Left ventricle myocardium superior (tissue), 1 donor: Measurements from ENCODE around the gene CXCL16. TPM values are rescaled to one million over a fixed set of nuclear protein-coding genes. Genes with fewer than 3 reads are reported as not detected.

Experiments
- ATAC-seq: fragments of 200-7000 bp; cut with Tn5 transposase; one replicate; pipeline ENCODE4 v1.9.1; 2020; ENCODE audit warnings: mild to moderate bottlenecking, moderate library complexity
- DNase-seq: peaks from one replicate; pipeline ENCODE4 v3.0.0-alpha.2; 2020
- intact Hi-C: fragments of 100-400 bp; cut with micrococcal nuclease; formaldehyde crosslinking; loops from one replicate; pipeline ENCODE4 v1.11.0; 2022
- long read RNA-seq: library from polyadenylated mRNA; unstranded; transcript quantifications from one replicate; pipeline ENCODE4 v2.0.0, GENCODE V29; 2021
- total RNA-seq: library from RNA; stranded (reverse); fragmentation: NEBNext Ultra II Directional; extraction: Animal tissue kit (Norgen Biotek cat#: 25700); gene quantifications from one replicate; pipeline ENCODE4 v1.2.1, GENCODE V29; 2021
- donor health status: DM: no; HTN: yes; CAD: no; lungs with severe emphysema.

The CXCL16 gene
- total RNA-seq: 3.5 TPM
- long read RNA-seq, transcript CXCL16-201 (6 exons, 2,222 nt): major isoform, 6 of 10 reads
- long read RNA-seq, partial matches to known transcripts: 1 of 10 reads
- long read RNA-seq, other reads (novel, unspliced or antisense): 0 of 10 reads

- intact Hi-C loops: no loop called here
- peak; percentile 74 for DNase-seq
- peak; percentile 81 for ATAC-seq
Measured at GRCh38 chr17:4739122-4740024, at the start of gene CXCL16, which contains the start of gene ZMYND15. CXCL16 (minus strand) TSS chr17:4739928; CDS start chr17:4739339, 589 bp downstream. ZMYND15 (plus strand) TSS chr17:4739833; CDS start chr17:4740549, 716 bp downstream.

- no peak for ATAC-seq
- intact Hi-C loops: no loop called here
Measured at GRCh38 chr17:4788807-4789700, 49.3 kb upstream of the CXCL16 start, which contains the start of gene GLTPD2. GLTPD2 (plus strand) TSS chr17:4788964; CDS start chr17:4789012, 48 bp downstream.

GRCh38 chr17:4788159-4788806 lies 48.6 kb upstream of the CXCL16 start:
- ATAC-seq (no peak), DNase-seq (no peak)
- intact Hi-C loops: no loop called here

More at GRCh38 chr17:4788807-4789700, 49.3 kb upstream of the CXCL16 start, which contains the start of gene GLTPD2:
- no peak for DNase-seq

- ATAC-seq: no peak
- DNase-seq: no peak
- intact Hi-C loops: no loop called here
Measured at GRCh38 chr17:4786516-4786915, 46.8 kb upstream of the CXCL16 start.

- ATAC-seq (no peak), DNase-seq (peak; percentile 50)
- intact Hi-C loops: no loop called here
Measured at GRCh38 chr17:4786106-4786511, 46.4 kb upstream of the CXCL16 start, which contains the start of gene VMO1. VMO1 (minus strand) TSS chr17:4786364; CDS start chr17:4786352, 12 bp downstream.

GRCh38 chr17:4785311-4786105 lies 45.8 kb upstream of the CXCL16 start:
- peak; percentile 36 for DNase-seq

GRCh38 chr17:4782652-4783051 lies 42.9 kb upstream of the CXCL16 start:
- intact Hi-C loops: no loop called here
- ATAC-seq (no peak), DNase-seq (no peak)

More at GRCh38 chr17:4785311-4786105, 45.8 kb upstream of the CXCL16 start:
- no peak for ATAC-seq
- intact Hi-C loops: no loop called here

GRCh38 chr17:4780325-4780955 lies 40.7 kb upstream of the CXCL16 start:
- no peak for DNase-seq
- ATAC-seq: no peak
- intact Hi-C loops: no loop called here

- DNase-seq (no peak), ATAC-seq (no peak)
- intact Hi-C loops: no loop called here
Measured at GRCh38 chr17:4777969-4778760, 38.4 kb upstream of the CXCL16 start.

GRCh38 chr17:4772235-4772613 lies 32.5 kb upstream of the CXCL16 start:
- no peak for ATAC-seq
- no peak for DNase-seq
- intact Hi-C loops: no loop called here

GRCh38 chr17:4771519-4772234 lies 31.9 kb upstream of the CXCL16 start, which contains the start of gene TM4SF5:
TM4SF5 (plus strand) TSS chr17:4771886; CDS start chr17:4771923, 37 bp downstream.
- no peak for ATAC-seq
- intact Hi-C loops: no loop called here
- DNase-seq: no peak

- DNase-seq (no peak), ATAC-seq (no peak)
- intact Hi-C loops: no loop called here
Measured at GRCh38 chr17:4769628-4770027, 29.9 kb upstream of the CXCL16 start.

- no peak for DNase-seq
- intact Hi-C loops: no loop called here
- ATAC-seq: no peak
Measured at GRCh38 chr17:4768298-4768697, 28.6 kb upstream of the CXCL16 start.

- intact Hi-C loops: no loop called here
- ATAC-seq: peak; percentile 47
- DNase-seq: no peak
Measured at GRCh38 chr17:4766723-4767122, 27.0 kb upstream of the CXCL16 start.

GRCh38 chr17:4766201-4766600 lies 26.5 kb upstream of the CXCL16 start:
- DNase-seq: no peak
- intact Hi-C loops: no loop called here
- ATAC-seq: peak; percentile 35

- intact Hi-C loops: no loop called here
- ATAC-seq: peak; percentile 71
- DNase-seq: no peak
Measured at GRCh38 chr17:4764595-4764994, 24.9 kb upstream of the CXCL16 start.
